Measurements from ENCODE around the gene MCRS1. TPM values are rescaled to one million over a fixed set of nuclear protein-coding genes. Genes with fewer than 3 reads are reported as not detected.
"Not testable (repeated sequence)": the region's sequence is repeated elsewhere in the genome, so short reads cannot be mapped to it uniquely, and the experiment has no call there.

Gene MCRS1, protein sequence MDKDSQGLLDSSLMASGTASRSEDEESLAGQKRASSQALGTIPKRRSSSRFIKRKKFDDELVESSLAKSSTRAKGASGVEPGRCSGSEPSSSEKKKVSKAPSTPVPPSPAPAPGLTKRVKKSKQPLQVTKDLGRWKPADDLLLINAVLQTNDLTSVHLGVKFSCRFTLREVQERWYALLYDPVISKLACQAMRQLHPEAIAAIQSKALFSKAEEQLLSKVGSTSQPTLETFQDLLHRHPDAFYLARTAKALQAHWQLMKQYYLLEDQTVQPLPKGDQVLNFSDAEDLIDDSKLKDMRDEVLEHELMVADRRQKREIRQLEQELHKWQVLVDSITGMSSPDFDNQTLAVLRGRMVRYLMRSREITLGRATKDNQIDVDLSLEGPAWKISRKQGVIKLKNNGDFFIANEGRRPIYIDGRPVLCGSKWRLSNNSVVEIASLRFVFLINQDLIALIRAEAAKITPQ
- 97.9 TPM for total RNA-seq
- long read RNA-seq, transcript MCRS1-201 (15 exons, 1,928 nt) = major isoform, 67 of 187 reads
- long read RNA-seq, partial matches to known transcripts = 81 of 187 reads
- long read RNA-seq, other reads (novel, unspliced or antisense) = 37 of 187 reads

GRCh38 chr12:49567611-49568441 lies at the start of gene MCRS1:
Gene MCRS1, minus strand, starts transcription at chr12:49568142. Its CDS starts 1,411 bp downstream, at chr12:49566731.
- peak within 1 kb of the TSS; percentile 97 for H3K27ac ChIP-seq (replicated peaks)
- H3K4me3 ChIP-seq = peak within 1 kb of the TSS; percentile 92
- intact Hi-C loops (cut with micrococcal nuclease) = no loop called here
- H3K9me3 ChIP-seq (replicated peaks) = no peaks in the 10 kb centered on the region
- peaks cover 77% of the 10 kb centered on the region for H3K4me1 ChIP-seq
- H3K27me3 ChIP-seq (ENCODE audit: low read depth) = no peaks in the 10 kb centered on the region
- DNase-seq = peak; percentile 86
- H3K36me3 ChIP-seq = peaks cover 30% of the 10 kb centered on the region
- TF ChIP-seq, protein P1, sequence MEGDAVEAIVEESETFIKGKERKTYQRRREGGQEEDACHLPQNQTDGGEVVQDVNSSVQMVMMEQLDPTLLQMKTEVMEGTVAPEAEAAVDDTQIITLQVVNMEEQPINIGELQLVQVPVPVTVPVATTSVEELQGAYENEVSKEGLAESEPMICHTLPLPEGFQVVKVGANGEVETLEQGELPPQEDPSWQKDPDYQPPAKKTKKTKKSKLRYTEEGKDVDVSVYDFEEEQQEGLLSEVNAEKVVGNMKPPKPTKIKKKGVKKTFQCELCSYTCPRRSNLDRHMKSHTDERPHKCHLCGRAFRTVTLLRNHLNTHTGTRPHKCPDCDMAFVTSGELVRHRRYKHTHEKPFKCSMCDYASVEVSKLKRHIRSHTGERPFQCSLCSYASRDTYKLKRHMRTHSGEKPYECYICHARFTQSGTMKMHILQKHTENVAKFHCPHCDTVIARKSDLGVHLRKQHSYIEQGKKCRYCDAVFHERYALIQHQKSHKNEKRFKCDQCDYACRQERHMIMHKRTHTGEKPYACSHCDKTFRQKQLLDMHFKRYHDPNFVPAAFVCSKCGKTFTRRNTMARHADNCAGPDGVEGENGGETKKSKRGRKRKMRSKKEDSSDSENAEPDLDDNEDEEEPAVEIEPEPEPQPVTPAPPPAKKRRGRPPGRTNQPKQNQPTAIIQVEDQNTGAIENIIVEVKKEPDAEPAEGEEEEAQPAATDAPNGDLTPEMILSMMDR (IDR thresholded peaks at IDR 0.05; ENCODE audit: borderline replicate concordance) = no peak

- H3K27ac ChIP-seq (replicated peaks) = no peak overlapping the region
- no peaks in the 10 kb centered on the region for H3K36me3 ChIP-seq
- no peaks in the 10 kb centered on the region for H3K27me3 ChIP-seq (ENCODE audit: low read depth)
- intact Hi-C loops (cut with micrococcal nuclease) = no loop called here
- peaks cover 4% of the 10 kb centered on the region for H3K4me1 ChIP-seq
- DNase-seq = no peak
- TF ChIP-seq, protein P1 (IDR thresholded peaks at IDR 0.05; ENCODE audit: borderline replicate concordance) = no peak
- H3K4me3 ChIP-seq = no peak overlapping the region
- no peaks in the 10 kb centered on the region for H3K9me3 ChIP-seq (replicated peaks)
Observed at GRCh38 chr12:49616533-49617219, 48.7 kb upstream of the MCRS1 start.

- Histone ChIP-seq H3K27me3 (ENCODE audit: low read depth) (no peaks in the 10 kb centered on the region), H3K4me1 (no peaks in the 10 kb centered on the region), H3K27ac (replicated peaks) (no peak overlapping the region), H3K9me3 (replicated peaks) (peaks cover 5% of the 10 kb centered on the region), H3K36me3 (no peaks in the 10 kb centered on the region), H3K4me3 (no peak overlapping the region)
- TF ChIP-seq, protein P1 (IDR thresholded peaks at IDR 0.05; ENCODE audit: borderline replicate concordance) = no peak
- DNase-seq = no peak
- intact Hi-C loops (cut with micrococcal nuclease) = no loop called here
Observed at GRCh38 chr12:49615725-49616124, 47.8 kb upstream of the MCRS1 start.

DNA sequence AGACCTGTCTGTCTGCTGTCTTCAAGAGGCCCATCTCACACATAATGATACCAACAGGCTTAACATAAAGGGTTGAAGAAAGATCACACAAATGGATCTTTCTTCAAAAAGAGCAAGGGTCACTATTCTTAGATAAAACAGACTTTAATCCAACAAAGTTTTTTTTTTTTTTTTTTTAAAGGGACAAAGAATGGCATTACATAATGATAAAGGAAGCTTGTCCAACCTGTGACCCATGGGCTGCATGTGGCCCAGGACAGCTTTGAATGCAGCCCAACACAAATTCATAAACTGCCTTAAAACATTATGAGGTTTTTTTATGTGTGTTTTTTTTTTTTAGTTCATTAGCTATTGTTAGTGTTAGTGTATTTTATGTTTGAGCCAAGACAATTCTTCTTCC lies 44.3 kb upstream of the MCRS1 start:
- no peak for DNase-seq
- Histone ChIP-seq H3K27me3 (ENCODE audit: low read depth) (no peaks in the 10 kb centered on the region), H3K27ac (replicated peaks) (no peak overlapping the region), H3K36me3 (no peaks in the 10 kb centered on the region), H3K4me1 (no peaks in the 10 kb centered on the region), H3K4me3 (no peak overlapping the region), H3K9me3 (replicated peaks) (peaks cover 10% of the 10 kb centered on the region)
- TF ChIP-seq, protein P1 (IDR thresholded peaks at IDR 0.05; ENCODE audit: borderline replicate concordance) = no peak
- intact Hi-C loops (cut with micrococcal nuclease) = no loop called here

DNA sequence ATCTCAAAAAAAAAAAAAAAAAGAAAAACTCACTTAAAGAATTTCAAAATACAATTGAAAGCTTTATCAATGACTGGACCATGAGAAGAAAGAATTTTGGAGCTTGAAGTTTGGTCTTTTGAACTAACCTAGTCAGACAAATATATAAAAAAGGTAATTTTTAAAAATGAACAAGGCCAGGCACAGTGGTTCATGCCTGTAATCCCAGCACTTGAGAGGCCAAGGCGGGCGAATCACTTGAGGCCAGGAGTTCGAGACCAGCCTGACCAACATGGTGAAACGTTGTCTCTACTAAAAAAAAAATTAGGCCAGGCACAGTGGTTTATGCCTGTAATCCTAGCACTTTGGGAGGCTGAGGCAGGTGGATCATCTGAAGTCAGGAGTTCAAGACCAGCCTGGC lies 42.8 kb upstream of the MCRS1 start:
- intact Hi-C loops (cut with micrococcal nuclease); H3K4me1 ChIP-seq; H3K27me3 ChIP-seq (ENCODE audit: low read depth); H3K9me3 ChIP-seq (replicated peaks); DNase-seq; H3K27ac ChIP-seq (replicated peaks); H3K36me3 ChIP-seq; H3K4me3 ChIP-seq: not testable (repeated sequence)

Data from left ventricle myocardium inferior (tissue), 1 donor.